Gastroesophageal sphincter (tissue), 3 donors: ENCODE measurements around the gene SPARCL1.

Experiments used
- CTCF ChIP-seq, 4 experiments: fragments of 200-600 bp in 2 of 4; fragments of 450-650 bp in 2 of 4; sonication (generic) in 1 of 4; IDR thresholded peaks; one replicate each; pipeline ENCODE4 v1.5.1; 2017 to 2019; ENCODE audit warnings: antibody characterized with exemption in 4 of 4, mild to moderate bottlenecking in 2 of 4, moderate library complexity in 2 of 4
- EP300 ChIP-seq: sonication (generic); formaldehyde crosslinking; IDR thresholded peaks from one replicate; pipeline ENCODE4 v1.6.1; 2017; ENCODE audit warnings: antibody characterized with exemption, mild to moderate bottlenecking
- POLR2A ChIP-seq, 2 donors: fragments of 450-650 bp; IDR thresholded peaks; one replicate each; pipeline ENCODE4 v1.6.1; 2017; ENCODE audit warnings: antibody characterized with exemption in 2 of 2, mild to moderate bottlenecking in 2 of 2, moderate library complexity in 1 of 2
- POLR2AphosphoS5 ChIP-seq: sonication (generic); formaldehyde crosslinking; IDR thresholded peaks from one replicate; pipeline ENCODE4 v1.6.1; 2017; ENCODE audit warnings: antibody characterized with exemption

- TF ChIP-seq CTCF (IDR thresholded peaks at IDR 0.05) (no peak), POLR2A (IDR thresholded peaks at IDR 0.05) (no peak), POLR2AphosphoS5 (no peak), EP300 (no peak)
Measured at GRCh38 chr4:87575408-87575807, 46.2 kb upstream of the SPARCL1 start.
